SU-DHL-6 (cell line): Measurements from ENCODE around the gene EPB41L4A.

Experiments
- H2AFZ ChIP-seq: fragments of 200-600 bp; sonication (generic); 2 replicates; pipeline ENCODE4 v1.6.1; 2014; ENCODE audit warnings: low read depth, mild to moderate bottlenecking, moderate library complexity, mixed read lengths, antibody characterized with exemption, low read length; ENCODE audit not compliant: severe bottlenecking
- H3F3A ChIP-seq: fragments of 200-600 bp; shearing (Covaris generic); 2 replicates; pipeline ENCODE4 v1.6.0; 2016; ENCODE audit warnings: antibody characterized with exemption, mild to moderate bottlenecking; ENCODE audit not compliant: insufficient read depth
- H3K27ac ChIP-seq: fragments of 200-600 bp; sonication (generic); 2 replicates; pipeline ENCODE4 v1.5.1; 2016; ENCODE audit warnings: low read depth, mild to moderate bottlenecking, low read length, moderate library complexity, mixed read lengths
- H3K27me3 ChIP-seq: fragments of 200-600 bp; sonication (generic), shearing (Covaris generic); 2 replicates; pipeline ENCODE4 v1.6.0; 2014; ENCODE audit warnings: mild to moderate bottlenecking, low read length
- H3K36me3 ChIP-seq: fragments of 200-600 bp; sonication (generic); 2 replicates; pipeline ENCODE4 v1.6.1; 2014; ENCODE audit warnings: mild to moderate bottlenecking, low read length, mixed read lengths
- H3K4me2 ChIP-seq: fragments of 300-600, 200-600 bp; shearing (Covaris generic), sonication (generic); 2 replicates; pipeline ENCODE4 v1.6.0; 2014; ENCODE audit warnings: low read length, low read depth, mild to moderate bottlenecking; ENCODE audit not compliant: poor library complexity, severe bottlenecking
- H3K4me3 ChIP-seq: fragments of 200-600 bp; sonication (generic); 2 replicates; pipeline ENCODE4 v1.5.1; 2014; ENCODE audit warnings: antibody characterized with exemption, low read length, mild to moderate bottlenecking, mixed read lengths; ENCODE audit not compliant: insufficient read depth, poor library complexity, severe bottlenecking
- H3K79me2 ChIP-seq: fragments of 200-600 bp; sonication (generic); 2 replicates; pipeline ENCODE4 v1.6.1; 2014; ENCODE audit warnings: mild to moderate bottlenecking, low read length, moderate library complexity; ENCODE audit not compliant: insufficient read depth
- H3K9ac ChIP-seq: fragments of 200-600 bp; sonication (generic); 2 replicates; pipeline ENCODE4 v1.7.0; 2014; ENCODE audit warnings: mild to moderate bottlenecking, low read length
- H3K9me2 ChIP-seq: fragments of 200-600 bp; sonication (generic); replicated peaks from 2 replicates; pipeline ENCODE4 v1.6.1; 2014; ENCODE audit warnings: low read length; ENCODE audit not compliant: insufficient read depth
- H3K9me3 ChIP-seq: fragments of 200-600 bp; sonication (generic); 2 replicates; pipeline ENCODE4 v1.6.1; 2014; ENCODE audit warnings: low read length, mixed read lengths; ENCODE audit not compliant: insufficient read depth
- H4K20me1 ChIP-seq: fragments of 200-600 bp; sonication (generic); 2 replicates; pipeline ENCODE4 v1.6.1; 2014; ENCODE audit warnings: low read depth, mild to moderate bottlenecking, antibody characterized with exemption, low read length, moderate library complexity, mixed read lengths
- EZH2phosphoT487 ChIP-seq: fragments of 200-600 bp; sonication (generic), shearing (Covaris generic); conservative IDR thresholded peaks from 2 replicates; pipeline ENCODE4 v1.6.1; 2018; ENCODE audit warnings: mild to moderate bottlenecking, antibody characterized with exemption, low read length, moderate library complexity, mixed read lengths
- TF ChIP-seq, protein P1 (sequence below): fragments of 200-600 bp; sonication (generic); IDR thresholded peaks from one replicate; pipeline ENCODE4 v1.5.1; 2017; ENCODE audit warnings: antibody characterized with exemption, mild to moderate bottlenecking, low read length, moderate library complexity; ENCODE audit not compliant: insufficient read depth, poor library complexity, severe bottlenecking

Gene EPB41L4A

DNA sequence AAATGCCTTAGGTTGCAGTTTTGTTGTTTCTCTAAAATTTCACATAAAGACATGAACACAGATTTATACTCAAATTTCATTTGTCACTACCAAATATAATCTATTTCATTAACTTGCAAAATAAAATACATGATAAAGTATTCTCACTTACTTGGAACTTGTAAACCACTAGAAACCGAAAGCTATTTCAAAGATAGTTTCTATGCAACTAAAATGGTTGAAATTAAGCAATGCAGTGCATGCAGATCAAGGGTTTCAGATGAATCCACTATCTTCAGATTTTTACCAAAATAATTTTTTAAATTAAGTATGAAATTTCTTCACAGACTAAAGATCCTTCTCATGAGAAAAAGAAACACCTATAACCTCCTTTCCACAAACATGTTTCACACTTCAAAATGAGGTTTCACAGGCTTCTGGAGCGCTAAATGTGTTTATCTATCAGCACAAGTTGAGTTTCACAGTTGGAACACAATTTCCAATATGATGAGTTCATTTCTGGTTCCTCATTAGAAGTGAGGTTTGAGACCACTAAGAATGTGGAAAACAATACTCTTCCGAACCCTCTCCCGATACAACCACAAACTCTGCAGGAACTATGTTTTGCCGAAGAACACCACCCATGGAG is 63.9 kb downstream of the EPB41L4A start:
- Histone ChIP-seq H3K4me2 (no peak overlapping the region), H3K36me3 (no peaks in the 10 kb centered on the region), H3K9ac (no peak overlapping the region), H2AFZ (no peak overlapping the region), H3K27ac (no peak overlapping the region), H4K20me1 (no peaks in the 10 kb centered on the region), H3K9me3 (no peaks in the 10 kb centered on the region), H3K4me3 (no peak overlapping the region), H3F3A (no peaks in the 10 kb centered on the region), H3K27me3 (no peaks in the 10 kb centered on the region), H3K79me2 (no peaks in the 10 kb centered on the region), H3K9me2 (no peaks in the 10 kb centered on the region)
- no peak for TF ChIP-seq EZH2phosphoT487
- TF ChIP-seq, protein P1, sequence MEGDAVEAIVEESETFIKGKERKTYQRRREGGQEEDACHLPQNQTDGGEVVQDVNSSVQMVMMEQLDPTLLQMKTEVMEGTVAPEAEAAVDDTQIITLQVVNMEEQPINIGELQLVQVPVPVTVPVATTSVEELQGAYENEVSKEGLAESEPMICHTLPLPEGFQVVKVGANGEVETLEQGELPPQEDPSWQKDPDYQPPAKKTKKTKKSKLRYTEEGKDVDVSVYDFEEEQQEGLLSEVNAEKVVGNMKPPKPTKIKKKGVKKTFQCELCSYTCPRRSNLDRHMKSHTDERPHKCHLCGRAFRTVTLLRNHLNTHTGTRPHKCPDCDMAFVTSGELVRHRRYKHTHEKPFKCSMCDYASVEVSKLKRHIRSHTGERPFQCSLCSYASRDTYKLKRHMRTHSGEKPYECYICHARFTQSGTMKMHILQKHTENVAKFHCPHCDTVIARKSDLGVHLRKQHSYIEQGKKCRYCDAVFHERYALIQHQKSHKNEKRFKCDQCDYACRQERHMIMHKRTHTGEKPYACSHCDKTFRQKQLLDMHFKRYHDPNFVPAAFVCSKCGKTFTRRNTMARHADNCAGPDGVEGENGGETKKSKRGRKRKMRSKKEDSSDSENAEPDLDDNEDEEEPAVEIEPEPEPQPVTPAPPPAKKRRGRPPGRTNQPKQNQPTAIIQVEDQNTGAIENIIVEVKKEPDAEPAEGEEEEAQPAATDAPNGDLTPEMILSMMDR, result no peak

DNA sequence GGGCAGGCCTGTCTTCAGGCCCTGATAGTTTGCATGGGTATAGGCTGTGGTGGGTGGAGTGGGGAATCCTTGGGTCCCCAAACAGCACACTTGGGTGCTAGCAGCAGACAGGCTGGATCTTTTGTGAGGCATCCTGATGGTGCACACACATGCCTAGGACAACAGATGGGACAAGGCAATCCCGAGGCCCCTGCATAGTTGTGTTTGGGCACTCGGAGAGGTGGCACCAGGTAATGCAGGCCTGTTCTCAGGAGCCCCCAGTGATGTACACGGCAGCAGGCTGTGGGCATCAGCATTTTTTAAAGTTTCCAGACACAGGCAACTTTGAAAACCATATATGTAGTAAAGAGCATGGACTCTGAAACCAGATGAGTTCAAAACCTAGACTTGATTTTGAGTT is 65.4 kb downstream of the EPB41L4A start:
- Histone ChIP-seq H3K9me3 (no peaks in the 10 kb centered on the region), H3K9ac (no peak overlapping the region), H3K36me3 (no peaks in the 10 kb centered on the region), H3F3A (no peaks in the 10 kb centered on the region), H3K27me3 (no peaks in the 10 kb centered on the region), H3K79me2 (no peaks in the 10 kb centered on the region), H3K9me2 (no peaks in the 10 kb centered on the region), H4K20me1 (no peaks in the 10 kb centered on the region), H3K4me3 (no peak overlapping the region), H3K27ac (no peak overlapping the region), H3K4me2 (no peak overlapping the region), H2AFZ (no peak overlapping the region)
- no peak for TF ChIP-seq EZH2phosphoT487
- TF ChIP-seq, protein P1, result no peak

DNA sequence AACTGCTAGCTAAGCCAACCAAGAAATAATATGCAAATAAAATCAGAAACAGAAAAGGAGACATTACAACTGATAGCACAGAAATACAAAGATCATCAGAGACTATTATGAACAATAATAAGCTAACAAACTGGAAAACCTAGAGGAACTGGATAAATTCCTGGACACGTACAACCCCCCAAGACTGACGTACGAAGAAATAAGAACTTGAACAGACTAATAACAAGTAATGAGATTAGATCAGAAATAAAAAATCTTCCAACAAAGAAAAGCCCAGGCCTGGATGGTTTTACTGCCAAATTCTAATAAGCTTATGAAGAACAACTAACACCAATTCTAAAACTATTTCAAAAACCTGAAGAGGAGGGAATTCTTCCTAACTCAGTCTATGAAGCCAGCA is 67.9 kb downstream of the EPB41L4A start:
- Histone ChIP-seq H2AFZ (no peak overlapping the region), H4K20me1 (no peaks in the 10 kb centered on the region), H3K4me2 (no peak overlapping the region), H3K9me3 (no peaks in the 10 kb centered on the region), H3K9ac (no peak overlapping the region), H3K79me2 (no peaks in the 10 kb centered on the region), H3K4me3 (no peak overlapping the region), H3K36me3 (no peaks in the 10 kb centered on the region), H3K9me2 (no peaks in the 10 kb centered on the region), H3K27ac (no peak overlapping the region), H3K27me3 (no peaks in the 10 kb centered on the region), H3F3A (no peaks in the 10 kb centered on the region)
- TF ChIP-seq EZH2phosphoT487, result no peak
- TF ChIP-seq, protein P1, result no peak
